ENCODE measurements around the gene ADI1. TPM values are rescaled to one million over a fixed set of nuclear protein-coding genes. Genes with fewer than 3 reads are reported as not detected.
"Not testable (repeated sequence)": the region's sequence is repeated elsewhere in the genome, so short reads cannot be mapped to it uniquely, and the experiment has no call there.

The ADI1 gene
- total RNA-seq, 4 donors from 2014 or later, result 44.1 to 110 (median 78.1) TPM

- no peak for DNase-seq
- WGBS, 2 donors (ENCODE audit: low coverage in 1 of 2), result 89 to 94% methylated on average over 3 to 13 of the region's 13 CpGs
- Histone ChIP-seq H3K4me1 (no peaks in the 10 kb centered on the region), H3K9me3 (no peaks in the 10 kb centered on the region), H3K27ac (no peak overlapping the region), H3K27me3 (no peaks in the 10 kb centered on the region), H3K4me3 (no peak overlapping the region), H3K36me3 (peaks cover 0 to 35% (median 12%) of the 10 kb centered on the region in 4 donors)
- in situ Hi-C loops (cut with MboI; ENCODE audit: low pct_ligation_motif_present in 1 of 4, low pct_unique_long_range_greater_than_20kb in 1 of 4, low sequenced_read_pairs in 3 of 4) (no loop called here), intact Hi-C loops (cut with DNase I; ENCODE audit: low total_unique reads) (no loop called here)
- TF ChIP-seq POLR2A (IDR thresholded peaks at IDR 0.05) (no peak), EP300 (IDR thresholded peaks at IDR 0.05; ENCODE audit: low read depth) (no peak), POLR2AphosphoS5 (IDR thresholded peaks at IDR 0.05) (no peak), CTCF (IDR thresholded peaks at IDR 0.05) (no peak)
Observed at GRCh38 chr2:3494984-3495666, 24.2 kb downstream of the ADI1 start.

GRCh38 chr2:3493615-3494007 lies 25.7 kb downstream of the ADI1 start:
- DNase-seq, result no peak
- in situ Hi-C loops (cut with MboI; ENCODE audit: low pct_ligation_motif_present in 1 of 4, low pct_unique_long_range_greater_than_20kb in 1 of 4, low sequenced_read_pairs in 3 of 4), result no loop called here

GRCh38 chr2:3492951-3493614 lies 26.2 kb downstream of the ADI1 start:
- no peaks in the 10 kb centered on the region for H3K27me3 ChIP-seq
- peak overlapping the region in 1 of 4 donors; percentile 25 for H3K27ac ChIP-seq
- H3K4me3 ChIP-seq, result no peak overlapping the region
- no peaks in the 10 kb centered on the region for H3K4me1 ChIP-seq
- H3K9me3 ChIP-seq, result no peaks in the 10 kb centered on the region
- peaks cover 0 to 18% (median 5%) of the 10 kb centered on the region in 4 donors for H3K36me3 ChIP-seq
- in situ Hi-C loops (cut with MboI; ENCODE audit: low pct_ligation_motif_present in 1 of 4, low pct_unique_long_range_greater_than_20kb in 1 of 4, low sequenced_read_pairs in 3 of 4) (no loop called here), intact Hi-C loops (cut with DNase I; ENCODE audit: low total_unique reads) (no loop called here)
- no peak for TF ChIP-seq POLR2A (IDR thresholded peaks at IDR 0.05)
- no peak for DNase-seq
- WGBS, 2 donors (ENCODE audit: low coverage in 1 of 2), result 63 to 86% methylated on average over 4 to 29 of the region's 29 CpGs

More at GRCh38 chr2:3493615-3494007, 25.7 kb downstream of the ADI1 start:
- Histone ChIP-seq H3K4me3 (peak overlapping the region in 1 of 4 donors; percentile 6), H3K4me1 (no peaks in the 10 kb centered on the region), H3K9me3 (no peaks in the 10 kb centered on the region), H3K36me3 (peaks cover 0 to 23% (median 7%) of the 10 kb centered on the region in 4 donors), H3K27ac (peak overlapping the region in 1 of 4 donors; percentile 34), H3K27me3 (no peaks in the 10 kb centered on the region)
- intact Hi-C loops (cut with DNase I; ENCODE audit: low total_unique reads), result no loop called here
- WGBS, 2 donors (ENCODE audit: low coverage in 1 of 2), result 42% methylated on average over 10 of the region's 10 CpGs; no CpG with 5 or more reads in 1 of the 2 donors
- no peak for TF ChIP-seq POLR2AphosphoS5 (IDR thresholded peaks at IDR 0.05)
- no peak for TF ChIP-seq POLR2A (IDR thresholded peaks at IDR 0.05)
- TF ChIP-seq CTCF (IDR thresholded peaks at IDR 0.05), result no peak
- TF ChIP-seq EP300 (IDR thresholded peaks at IDR 0.05; ENCODE audit: low read depth), result no peak

GRCh38 chr2:3492475-3492787 lies 26.9 kb downstream of the ADI1 start:
- H3K4me1 ChIP-seq; DNase-seq; intact Hi-C loops (cut with DNase I; ENCODE audit: low total_unique reads); H3K9me3 ChIP-seq; in situ Hi-C loops (cut with MboI; ENCODE audit: low pct_ligation_motif_present in 1 of 4, low pct_unique_long_range_greater_than_20kb in 1 of 4, low sequenced_read_pairs in 3 of 4); H3K27me3 ChIP-seq; H3K4me3 ChIP-seq: not testable (repeated sequence)
- Histone ChIP-seq H3K27ac (peak overlapping the region in 1 of 4 donors; percentile 25), H3K36me3 (peaks cover 0 to 11% (median 1%) of the 10 kb centered on the region in 4 donors)
- WGBS, 2 donors (ENCODE audit: low coverage in 1 of 2), result 77% methylated on average over 12 of the region's 12 CpGs; no CpG with 5 or more reads in 1 of the 2 donors

GRCh38 chr2:3491716-3492474 lies 27.4 kb downstream of the ADI1 start:
- in situ Hi-C loops (cut with MboI; ENCODE audit: low pct_ligation_motif_present in 1 of 4, low pct_unique_long_range_greater_than_20kb in 1 of 4, low sequenced_read_pairs in 3 of 4), result no loop called here
- Histone ChIP-seq H3K36me3 (peaks cover 0 to 7% (median 0%) of the 10 kb centered on the region in 4 donors), H3K27ac (no peak overlapping the region), H3K9me3 (no peaks in the 10 kb centered on the region), H3K27me3 (no peaks in the 10 kb centered on the region), H3K4me3 (no peak overlapping the region), H3K4me1 (no peaks in the 10 kb centered on the region)
- no peak for DNase-seq
- TF ChIP-seq CTCF (IDR thresholded peaks at IDR 0.05) (no peak), POLR2A (IDR thresholded peaks at IDR 0.05) (no peak), POLR2AphosphoS5 (IDR thresholded peaks at IDR 0.05) (no peak), EP300 (IDR thresholded peaks at IDR 0.05; ENCODE audit: low read depth) (no peak)
- intact Hi-C loops (cut with DNase I; ENCODE audit: low total_unique reads), result no loop called here
- WGBS, 2 donors (ENCODE audit: low coverage in 1 of 2), result 91% methylated on average over 4 to 15 of the region's 17 CpGs

Measured in transverse colon (tissue), 4 donors.